ENCODE results near the gene RPS21.

The RPS21 gene

GRCh38 chr20:62348604-62349003, 38.3 kb upstream of the RPS21 start:
- H3K27ac ChIP-seq (replicated peaks), result no peak overlapping the region
- H3K4me3 ChIP-seq (replicated peaks; ENCODE audit: insufficient read depth, low read length), result no peak overlapping the region
- no peaks in the 10 kb centered on the region for H3K27me3 ChIP-seq (ENCODE audit: insufficient read depth, poor library complexity, severe bottlenecking)
- no peak for DNase-seq (ENCODE audit: low read depth in 1 of 2, low spot score in 1 of 2)
- TF ChIP-seq POLR2AphosphoS5 (IDR thresholded peaks at IDR 0.05; ENCODE audit: low read depth) (no peak), REST (IDR thresholded peaks at IDR 0.05; ENCODE audit: insufficient replicate concordance, low read depth) (no peak)

GRCh38 chr20:62349556-62350097, 37.3 kb upstream of the RPS21 start:
- Histone ChIP-seq H3K27me3 (ENCODE audit: insufficient read depth, poor library complexity, severe bottlenecking) (no peaks in the 10 kb centered on the region), H3K27ac (replicated peaks) (no peak overlapping the region), H3K4me3 (replicated peaks; ENCODE audit: insufficient read depth, low read length) (no peak overlapping the region)
- TF ChIP-seq GABPA (IDR thresholded peaks at IDR 0.05; ENCODE audit: low read depth) (no peak), POLR2AphosphoS5 (IDR thresholded peaks at IDR 0.05; ENCODE audit: low read depth) (no peak), CTCF (IDR thresholded peaks at IDR 0.05; ENCODE audit: insufficient read depth, low read length) (no peak), REST (IDR thresholded peaks at IDR 0.05; ENCODE audit: insufficient replicate concordance, low read depth) (no peak), SPI1 (IDR thresholded peaks at IDR 0.05; ENCODE audit: borderline replicate concordance, low read depth) (no peak)
- no peak for DNase-seq (ENCODE audit: low read depth in 1 of 2, low spot score in 1 of 2)

- no peaks in the 10 kb centered on the region for H3K27me3 ChIP-seq (ENCODE audit: insufficient read depth, poor library complexity, severe bottlenecking)
- DNase-seq (ENCODE audit: low read depth in 1 of 2, low spot score in 1 of 2), result no peak
- no peak for TF ChIP-seq POLR2AphosphoS5 (IDR thresholded peaks at IDR 0.05; ENCODE audit: low read depth)
- TF ChIP-seq GABPA (IDR thresholded peaks at IDR 0.05; ENCODE audit: low read depth), result no peak
- TF ChIP-seq REST (IDR thresholded peaks at IDR 0.05; ENCODE audit: insufficient replicate concordance, low read depth), result no peak
- TF ChIP-seq CTCF (IDR thresholded peaks at IDR 0.05; ENCODE audit: insufficient read depth, low read length), result no peak
- no peak for TF ChIP-seq SPI1 (IDR thresholded peaks at IDR 0.05; ENCODE audit: borderline replicate concordance, low read depth)
- H3K4me3 ChIP-seq (replicated peaks; ENCODE audit: insufficient read depth, low read length), result no peak overlapping the region
- H3K27ac ChIP-seq (replicated peaks), result no peak overlapping the region
Observed at GRCh38 chr20:62350098-62350628, 36.7 kb upstream of the RPS21 start.
